ENCODE data around the gene BRAF.

GRCh38 chr7:140923358-140924006 lies 1.2 kb downstream of the BRAF start:
- TF ChIP-seq CTCF (IDR thresholded peaks at IDR 0.05) (no peak), POLR2A (IDR thresholded peaks at IDR 0.05) (no peak)

All from right lobe of liver (tissue), 4 donors.